AG08395 (cell line): ENCODE results near the gene PARVB.

ENCODE experiments used
- DNase-seq: peaks from one replicate; pipeline ENCODE4 v3.0.0; 2012; ENCODE audit warnings: mixed read lengths, low spot score

PARVB gene

DNA sequence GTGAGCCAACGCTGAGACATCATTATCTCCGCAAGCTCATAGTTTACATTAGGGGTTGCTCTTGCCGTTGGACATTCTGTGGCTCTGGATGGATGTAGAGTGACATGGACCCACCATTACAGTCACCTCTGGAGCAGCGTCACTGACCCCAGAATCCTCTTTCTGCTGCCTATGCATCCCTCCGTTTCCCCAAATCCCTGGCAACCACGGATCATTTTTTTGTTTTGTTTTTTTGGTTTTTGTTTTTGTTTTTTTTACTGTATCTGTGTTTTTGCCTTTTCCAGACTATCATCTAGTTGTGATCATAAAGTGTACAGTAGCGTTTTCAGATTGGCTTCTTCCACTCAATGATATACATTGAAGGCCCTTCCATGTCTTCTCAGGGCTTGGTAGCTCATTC is 4.0 kb downstream of the PARVB start:
- no peak for DNase-seq

DNA sequence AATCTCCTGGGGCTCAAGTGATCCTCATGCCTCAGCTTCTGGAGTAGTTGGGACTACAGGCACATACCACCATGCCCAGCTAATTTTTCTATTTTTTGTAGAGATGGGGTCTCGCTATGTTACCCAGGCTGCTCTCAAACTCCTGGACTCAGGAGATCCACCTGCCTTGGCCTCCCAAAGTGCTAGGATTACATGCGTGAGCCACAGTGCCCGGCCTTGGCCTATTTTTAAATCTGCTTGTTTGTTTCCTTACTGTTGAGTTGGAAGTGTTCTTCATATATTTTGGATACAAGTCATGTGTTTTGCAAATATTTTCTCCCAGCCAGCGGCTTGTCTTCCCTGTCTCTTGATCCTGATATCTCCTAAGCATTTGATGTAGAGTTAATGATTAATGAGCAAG is 5.0 kb downstream of the PARVB start:
- DNase-seq, result no peak

- DNase-seq, result no peak
These were observed 6.1 kb downstream of the PARVB start for GRCh38 chr22:44030051-44030701.

DNA sequence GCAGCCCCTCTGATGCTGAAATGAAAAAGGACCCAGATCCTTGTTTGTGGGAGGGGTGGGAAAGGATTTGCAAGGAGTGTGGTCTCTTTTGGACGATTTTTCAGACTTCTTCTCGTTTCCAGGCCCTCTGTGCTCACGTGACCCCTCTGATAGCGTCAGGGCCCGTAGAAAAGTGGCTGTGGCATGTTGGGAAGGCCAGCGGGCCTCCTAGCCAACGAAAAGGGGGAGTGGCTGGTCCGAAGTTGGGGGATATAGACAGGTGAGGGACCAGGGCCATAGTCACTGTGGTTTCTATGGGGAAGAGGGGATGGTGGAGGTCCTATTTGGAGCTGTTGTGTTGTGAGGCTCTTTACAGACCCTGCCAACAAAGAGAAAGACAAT is 6.6 kb downstream of the PARVB start:
- no peak for DNase-seq

GRCh38 chr22:44031158-44031952 is 7.3 kb downstream of the PARVB start:
- DNase-seq, result no peak

- DNase-seq, result no peak
These were observed 8.1 kb downstream of the PARVB start for GRCh38 chr22:44032126-44032730.

DNA sequence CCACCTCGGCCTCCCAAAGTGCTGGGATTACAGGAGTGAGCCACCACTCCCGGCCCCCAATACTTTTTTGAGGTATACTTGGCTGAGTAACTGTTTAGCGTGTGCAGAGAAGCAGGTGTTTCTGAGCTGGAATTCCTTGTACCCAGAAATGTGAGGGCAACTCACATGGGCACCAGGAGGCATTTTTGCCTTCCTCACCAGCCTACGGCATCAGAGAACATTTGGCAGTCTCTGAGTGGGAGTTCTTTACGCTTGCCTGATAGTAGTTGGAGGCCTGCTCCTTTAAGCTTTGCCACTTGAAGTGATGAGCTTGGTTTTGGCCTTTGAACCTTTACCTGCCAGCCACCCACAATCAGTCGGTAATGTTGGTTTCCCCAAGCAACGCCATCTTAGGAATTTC is 9.2 kb downstream of the PARVB start:
- DNase-seq, result no peak

DNA sequence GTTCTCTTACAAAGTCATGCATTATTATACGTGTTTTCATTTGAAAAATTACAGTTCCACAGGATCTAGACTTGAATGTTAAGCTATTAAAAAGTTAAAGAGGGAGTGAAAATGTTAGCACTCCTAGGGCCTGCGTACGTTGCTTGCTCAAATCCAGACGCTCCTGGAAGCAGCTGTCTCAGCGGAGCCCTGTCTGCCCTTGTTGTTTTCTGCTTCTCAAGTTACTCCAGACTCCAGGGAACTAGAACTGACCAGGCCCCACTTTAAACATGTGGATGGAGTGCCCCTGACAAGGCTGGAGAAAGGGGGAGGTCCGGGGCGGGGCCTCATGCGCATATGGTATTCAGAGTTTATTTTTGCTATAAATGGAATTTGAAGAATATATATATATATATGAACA is 9.6 kb downstream of the PARVB start:
- no peak for DNase-seq

DNA sequence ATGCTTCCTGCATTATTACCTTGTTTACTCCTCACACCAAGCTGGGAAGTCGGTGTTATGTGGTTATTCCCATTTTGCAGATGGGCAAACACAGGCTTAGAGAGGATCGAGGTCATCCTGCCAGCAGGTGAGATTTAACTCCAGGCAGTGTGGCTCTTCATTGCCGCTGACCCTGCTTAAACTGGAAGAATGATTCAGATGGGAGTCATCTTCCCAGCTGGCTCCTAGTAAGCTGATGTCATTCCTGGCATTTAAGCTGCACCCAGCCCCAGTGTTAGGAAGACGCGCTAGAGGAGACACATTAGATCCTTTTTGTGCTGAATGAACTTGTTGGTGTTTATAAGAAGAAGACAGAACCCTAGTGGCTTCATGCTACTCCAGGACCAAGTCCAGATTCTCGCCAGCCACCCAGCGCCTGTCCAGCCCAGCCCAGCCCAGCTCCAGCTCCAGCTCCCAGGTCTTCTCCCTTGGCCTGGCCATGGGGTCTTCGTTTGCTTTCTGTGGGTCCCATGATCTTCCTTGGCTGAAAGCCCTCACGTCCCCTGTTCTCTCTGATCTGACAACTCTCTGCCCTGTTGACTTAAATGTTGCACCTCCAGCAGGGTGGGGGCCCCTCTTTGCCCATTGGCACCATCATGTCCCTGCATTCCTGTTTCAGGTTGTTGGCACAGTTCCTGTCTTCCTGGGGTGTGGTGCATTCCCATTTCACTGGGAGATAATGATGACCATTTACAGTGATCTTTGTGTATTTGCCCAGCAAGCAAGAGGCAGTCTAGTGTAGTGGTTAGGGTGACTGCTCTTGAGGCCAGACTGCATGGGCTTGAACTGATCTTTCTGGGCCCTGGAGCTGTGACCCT is 13.6 kb downstream of the PARVB start:
- peak; percentile 95 for DNase-seq

GRCh38 chr22:44039566-44040171 is 15.6 kb downstream of the PARVB start:
- no peak for DNase-seq

GRCh38 chr22:44042249-44043218 is 18.4 kb downstream of the PARVB start:
- DNase-seq, result peak; percentile 43

DNA sequence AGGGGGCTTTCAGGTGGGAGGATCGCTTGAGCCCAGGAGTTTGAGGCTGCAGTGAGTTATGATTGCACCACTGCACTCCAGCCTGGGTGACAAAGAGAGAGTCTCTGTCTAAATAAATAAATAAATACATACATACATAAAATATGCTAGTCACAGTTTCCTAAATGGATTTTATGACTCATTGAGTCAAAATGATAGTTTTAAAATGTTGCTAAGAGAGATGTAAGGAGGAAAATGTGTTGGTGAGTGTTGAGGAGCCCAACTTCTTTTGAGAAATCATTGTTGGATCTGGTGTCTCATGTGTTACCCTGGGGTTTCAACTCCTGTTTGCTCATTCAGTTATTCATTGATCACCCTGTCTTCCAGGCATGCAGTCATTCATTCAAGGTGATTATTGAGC is 21.0 kb downstream of the PARVB start:
- peak; percentile 56 for DNase-seq

DNA sequence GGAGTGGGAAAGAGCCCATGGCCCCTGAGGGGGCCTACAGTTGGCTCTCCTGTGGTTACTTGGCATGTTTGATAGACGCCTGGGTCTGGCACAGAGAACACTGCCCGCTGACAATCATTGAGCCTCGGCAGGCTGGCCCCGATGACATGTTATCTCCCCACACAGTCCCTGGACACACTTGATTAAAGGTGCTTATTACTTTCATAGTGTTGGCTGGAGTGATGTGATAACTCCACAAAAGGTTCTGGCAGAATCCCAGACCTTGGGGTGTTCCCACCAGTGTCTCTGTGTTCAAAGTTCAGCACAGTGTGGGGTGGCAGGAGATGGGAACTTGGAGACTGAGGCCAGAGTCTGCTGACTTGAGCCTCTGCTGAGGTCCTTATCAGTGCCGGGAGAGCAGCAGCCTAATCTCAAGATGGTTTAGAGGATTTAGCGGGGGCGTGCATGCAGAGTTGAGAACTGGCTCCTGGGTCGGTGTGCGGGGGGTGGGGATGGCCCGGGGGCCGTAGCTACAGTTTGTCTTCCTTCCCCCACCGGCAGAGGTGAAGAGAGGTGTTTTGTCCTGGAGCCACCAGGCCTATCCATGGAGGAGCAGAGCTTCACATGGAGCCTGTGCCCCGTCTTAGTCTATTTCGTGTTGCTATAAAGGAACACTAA is 22.5 kb downstream of the PARVB start:
- no peak for DNase-seq

GRCh38 chr22:44047891-44048301 is 23.8 kb downstream of the PARVB start:
- DNase-seq, result peak; percentile 25

DNA sequence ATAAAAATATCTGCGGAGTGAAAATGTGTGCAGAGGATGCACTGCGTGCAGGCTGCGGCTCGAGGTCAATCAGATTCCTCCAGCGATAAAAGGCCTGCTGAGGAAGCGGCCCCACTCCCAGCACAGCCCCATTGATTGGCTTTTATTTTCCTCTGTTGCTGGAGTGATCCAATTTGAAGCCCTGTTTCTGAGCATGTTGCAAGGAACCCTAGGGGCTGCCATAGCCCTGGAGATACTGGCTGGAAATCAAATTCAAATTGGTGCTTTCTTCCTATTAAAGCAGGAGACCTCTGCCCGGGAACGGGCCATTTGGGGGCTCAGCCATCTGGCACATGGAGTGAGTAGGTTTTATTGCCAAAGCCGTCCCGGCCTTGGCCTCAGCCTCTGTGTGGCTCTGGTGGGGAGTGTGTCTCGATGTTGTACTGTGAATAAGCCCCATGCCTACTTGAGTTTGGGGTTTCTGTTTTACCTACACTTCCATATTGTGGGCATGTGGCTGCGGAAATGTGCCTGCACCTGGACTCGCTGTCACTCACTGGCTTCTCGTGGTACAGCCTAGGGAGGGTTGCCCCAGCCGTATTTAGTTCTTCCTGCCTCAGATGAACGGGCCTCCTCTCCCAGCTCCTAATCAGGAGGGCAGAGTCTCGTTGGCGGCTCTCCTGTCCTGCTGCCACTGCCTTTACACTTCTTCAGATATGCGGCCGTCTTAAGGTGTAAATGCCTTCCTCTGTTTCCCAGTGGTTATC is 25.6 kb downstream of the PARVB start:
- no peak for DNase-seq

GRCh38 chr22:44050766-44051355 is 26.8 kb downstream of the PARVB start:
- no peak for DNase-seq

- DNase-seq, result no peak
These were observed 27.3 kb downstream of the PARVB start for GRCh38 chr22:44051358-44051757.

DNA sequence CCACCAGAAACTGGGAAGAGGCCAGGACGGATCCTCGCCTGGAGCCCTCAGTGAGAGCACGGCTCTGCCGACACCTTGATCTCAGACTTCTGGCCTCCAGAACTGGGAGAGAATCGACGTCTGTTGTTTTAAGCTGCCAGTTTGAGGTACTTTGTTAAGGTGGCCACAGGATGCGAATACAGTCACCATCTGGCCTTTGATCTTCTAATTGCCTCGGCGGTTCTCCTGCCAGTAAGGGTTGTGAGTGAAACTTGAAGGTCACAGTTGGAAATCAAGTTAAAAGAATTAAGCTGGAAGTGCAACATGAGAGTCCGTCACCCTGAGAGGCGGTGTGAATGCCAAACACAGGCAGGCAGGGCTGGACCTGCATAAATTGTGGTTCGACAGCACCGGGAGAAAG is 27.9 kb downstream of the PARVB start:
- no peak for DNase-seq

DNA sequence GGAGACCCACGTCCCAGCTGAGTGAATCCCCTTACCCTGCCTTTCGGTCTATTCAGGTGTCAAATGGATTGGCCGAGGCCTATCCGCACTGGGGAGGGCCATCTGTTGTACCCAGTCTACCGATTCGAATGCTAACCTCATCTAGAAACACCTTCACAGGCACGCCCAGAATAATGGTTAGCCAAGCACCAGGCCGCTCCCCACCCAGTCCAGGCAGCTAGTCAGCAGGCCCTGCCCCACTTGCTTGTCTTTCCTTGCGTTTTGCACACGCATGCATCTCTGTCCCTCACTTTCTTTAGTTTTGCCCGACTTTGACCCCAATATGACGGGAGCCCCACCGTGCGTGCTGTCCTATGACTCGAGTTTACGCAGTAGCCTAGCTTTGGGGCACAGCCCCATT is 31.7 kb downstream of the PARVB start:
- no peak for DNase-seq
